ENCODE data around the gene ADAMTS10.
"Not testable (repeated sequence)": the region's sequence is repeated elsewhere in the genome, so short reads cannot be mapped to it uniquely, and the experiment has no call there.

Gene ADAMTS10

DNA sequence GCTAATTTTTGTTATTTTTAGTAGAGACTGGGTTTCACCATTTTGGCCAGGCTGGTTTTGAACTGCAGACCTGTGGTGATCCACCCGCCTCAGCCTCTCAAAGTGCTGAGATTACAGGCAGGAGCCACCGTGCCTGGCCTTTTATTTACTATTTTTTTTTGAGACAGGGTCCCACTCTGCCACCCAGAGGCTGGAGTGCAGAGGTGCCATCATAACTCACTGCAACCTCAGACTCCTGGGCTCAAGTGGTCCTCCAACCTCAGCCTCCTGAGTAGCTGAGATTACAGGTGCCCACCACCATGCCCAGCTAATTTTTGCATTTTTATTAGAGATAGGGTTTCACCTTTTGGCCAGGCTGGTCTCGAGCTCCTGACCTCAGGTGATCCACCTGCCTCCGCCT lies 12.4 kb upstream of the ADAMTS10 start:
- DNase-seq = peak in 1 of 2 experiments; percentile 0

DNA sequence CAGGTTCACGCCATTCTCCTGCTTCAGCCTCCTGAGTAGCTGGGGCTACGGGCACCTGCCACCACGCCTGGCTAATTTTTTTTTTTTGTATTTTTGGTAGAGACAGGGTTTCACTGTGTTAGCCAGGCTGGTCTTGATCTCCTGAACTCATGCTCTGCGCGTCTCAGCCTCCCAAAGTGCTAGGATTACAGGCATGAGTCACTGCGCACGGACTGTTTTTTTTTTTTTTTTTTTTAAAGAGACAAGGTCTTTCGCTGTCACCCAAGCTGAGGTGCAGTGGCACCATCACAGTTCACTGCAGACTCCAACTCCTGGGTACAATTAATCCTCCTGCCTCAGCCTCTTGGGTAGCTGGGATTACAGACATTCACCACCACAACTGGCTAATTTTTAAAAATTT lies 8.2 kb upstream of the ADAMTS10 start:
- DNase-seq = no peak

- no peak for DNase-seq
These were observed 7.5 kb upstream of the ADAMTS10 start for GRCh38 chr19:8617984-8618383.

- not testable (repeated sequence) for DNase-seq
These were observed 6.8 kb upstream of the ADAMTS10 start for GRCh38 chr19:8617325-8617724.

DNA sequence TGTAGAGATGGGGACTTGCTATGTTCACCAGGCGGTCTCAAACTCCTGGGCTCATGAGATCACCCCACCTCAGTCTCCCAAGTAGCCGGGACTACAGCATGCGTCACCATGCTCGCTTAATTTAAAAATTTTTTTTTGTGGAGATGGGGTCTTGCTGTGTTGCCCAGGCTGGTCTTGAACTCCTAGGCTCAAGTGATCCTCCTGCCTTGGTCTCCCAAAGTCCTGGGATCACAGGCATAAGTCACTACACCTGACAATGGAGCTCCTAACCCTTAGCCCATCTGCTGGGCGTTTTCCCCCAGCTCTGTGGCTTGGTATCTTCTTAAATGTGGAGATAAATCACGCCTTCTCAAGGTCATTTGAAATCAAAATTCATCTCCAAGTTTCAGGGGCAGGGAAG lies 6.3 kb upstream of the ADAMTS10 start:
- DNase-seq = no peak

- peak in 1 of 2 experiments; percentile 27 for DNase-seq
These were observed 5.5 kb upstream of the ADAMTS10 start for GRCh38 chr19:8615813-8616596.

- no peak for DNase-seq
These were observed 4.5 kb upstream of the ADAMTS10 start for GRCh38 chr19:8615024-8615423.

GRCh38 chr19:8614455-8614854 lies 3.9 kb upstream of the ADAMTS10 start:
- DNase-seq = no peak

GRCh38 chr19:8612807-8613171 lies 2.3 kb upstream of the ADAMTS10 start:
- DNase-seq = no peak

- no peak for DNase-seq
These were observed 1.6 kb upstream of the ADAMTS10 start for GRCh38 chr19:8611877-8612806.

- DNase-seq = no peak
These were observed 919 bp upstream of the ADAMTS10 start for GRCh38 chr19:8611391-8611876.

DNA sequence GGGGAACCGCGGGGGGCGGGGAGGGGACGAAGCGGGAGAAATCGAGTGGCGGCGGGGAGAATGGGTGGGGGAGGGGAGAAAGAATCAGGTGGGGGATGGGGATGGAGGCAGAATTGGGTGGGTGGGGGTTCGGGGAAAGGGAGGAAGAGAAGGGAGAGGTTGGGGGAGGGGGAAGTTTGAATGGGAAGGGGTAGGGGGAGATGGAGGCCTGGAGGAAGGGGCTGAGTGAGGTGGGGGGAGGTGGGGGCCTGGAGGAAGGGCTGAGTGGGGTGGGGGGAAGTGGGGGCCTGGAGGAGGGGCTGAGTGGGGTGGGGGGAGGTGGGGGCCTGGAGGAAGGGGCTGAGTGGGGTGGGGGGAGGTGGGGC lies 403 bp upstream of the ADAMTS10 start:
- no peak for DNase-seq

DNA sequence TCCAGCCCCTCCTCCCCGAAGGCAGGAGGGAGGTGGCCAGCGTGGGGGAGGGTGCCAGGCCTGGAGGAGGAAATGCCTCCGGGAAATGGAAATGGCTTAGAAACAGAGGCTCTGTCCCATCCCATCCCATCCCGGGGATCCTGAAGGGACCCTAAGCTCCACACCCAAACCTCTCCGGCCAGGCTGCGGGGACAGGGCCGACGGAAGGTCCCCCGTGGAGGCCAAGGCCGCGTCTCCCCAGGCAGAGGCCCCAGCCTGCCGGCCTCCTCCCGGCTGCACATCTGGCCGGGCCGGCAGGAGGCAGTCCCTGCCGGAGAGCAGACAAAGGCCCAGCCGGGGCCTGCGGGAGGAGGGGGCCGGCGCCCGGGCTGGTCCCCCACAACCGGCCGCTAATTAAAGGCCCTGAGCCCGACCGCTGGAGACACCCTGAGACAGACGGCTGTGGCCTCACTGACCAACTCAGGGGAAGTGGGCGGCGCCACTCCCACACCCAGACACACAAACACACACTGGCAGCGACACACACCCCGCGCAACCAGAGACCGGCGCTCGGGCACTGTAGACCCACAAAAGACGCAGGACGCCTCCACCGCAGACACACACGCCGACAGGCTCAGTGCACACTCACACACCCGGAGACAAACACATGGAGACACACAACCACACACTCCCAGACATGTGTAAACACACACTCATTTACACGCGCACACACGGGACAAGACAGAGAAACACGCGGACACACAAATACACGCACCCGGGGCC lies 1.1 kb downstream of the ADAMTS10 start:
- DNase-seq = no peak

DNA sequence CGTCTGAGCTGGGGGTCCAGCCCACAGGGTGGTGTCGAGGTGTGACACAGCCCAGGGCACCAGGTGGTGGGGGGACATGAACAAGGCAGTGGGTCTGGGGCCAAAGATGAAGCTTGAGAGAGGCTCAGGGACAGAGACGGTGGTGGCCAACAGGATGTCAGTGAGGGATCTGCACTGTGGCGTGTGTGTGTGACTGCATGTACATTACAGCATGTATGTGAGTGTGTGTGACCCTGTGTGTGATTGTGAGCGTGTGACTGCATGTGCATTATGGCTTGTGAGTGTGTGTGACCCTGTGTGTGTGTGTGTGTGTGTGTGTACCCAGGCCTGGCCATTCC lies 1.6 kb downstream of the ADAMTS10 start:
- DNase-seq = no peak

DNA sequence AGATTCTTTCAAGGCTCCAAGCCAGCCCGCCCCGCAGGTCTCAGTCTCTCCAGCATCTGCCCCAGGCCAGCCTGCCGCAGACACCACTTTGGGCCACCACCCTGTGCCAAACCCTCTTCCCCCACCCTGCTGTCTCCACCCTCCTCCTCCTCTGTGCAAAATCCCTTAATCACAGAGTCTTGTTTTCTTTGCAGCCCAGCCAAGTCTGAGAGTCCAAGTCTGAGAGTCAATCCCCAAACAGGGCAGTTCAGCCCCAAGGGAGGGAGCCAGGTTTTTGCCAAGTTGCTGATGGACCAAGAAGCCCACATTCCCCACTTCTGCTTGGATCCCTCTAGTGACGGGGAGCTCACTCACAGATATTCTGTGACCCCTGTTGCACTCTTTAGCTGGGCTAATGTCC lies 3.1 kb downstream of the ADAMTS10 start:
- DNase-seq = no peak

DNA sequence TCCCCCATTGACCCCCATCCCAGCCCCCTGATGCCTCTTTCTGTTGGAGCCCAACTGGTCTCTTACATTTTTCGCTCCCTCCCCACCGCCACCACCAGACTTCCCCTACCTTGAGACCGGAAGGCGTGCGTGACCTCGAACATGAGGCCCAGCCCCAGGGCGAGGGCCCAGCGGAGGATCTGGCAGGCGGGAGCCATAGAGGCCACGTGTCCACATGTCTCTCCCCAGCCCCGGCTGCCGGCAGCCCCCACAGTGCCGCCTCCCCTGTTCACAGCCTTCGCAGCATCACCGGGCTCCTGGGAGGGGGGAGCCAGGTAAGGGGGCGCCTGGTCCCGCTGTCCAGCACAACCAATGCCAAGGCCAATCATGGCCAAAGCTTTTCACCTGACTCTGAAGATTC lies 5.0 kb downstream of the ADAMTS10 start:
- DNase-seq = no peak

DNA sequence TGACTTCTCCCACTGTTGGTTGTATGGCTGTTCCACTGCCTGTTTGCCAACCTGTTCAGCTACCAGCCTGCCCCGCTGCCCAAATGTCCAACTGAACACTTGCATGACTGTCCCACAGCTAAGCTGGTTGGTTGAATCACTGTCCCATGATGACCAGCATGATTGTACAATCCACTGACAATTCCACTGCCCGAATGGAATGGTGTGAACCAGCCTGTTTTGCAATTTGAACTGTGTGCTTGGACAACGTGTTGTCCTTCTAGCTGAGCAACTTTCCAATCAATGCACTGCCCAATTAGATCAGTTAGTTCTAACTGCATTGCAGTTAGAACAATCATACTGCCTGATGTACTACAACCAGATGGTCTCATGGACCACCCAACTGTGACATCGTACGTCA lies 8.7 kb downstream of the ADAMTS10 start:
- no peak for DNase-seq

- no peak for DNase-seq
These were observed 9.7 kb downstream of the ADAMTS10 start for GRCh38 chr19:8600816-8601215.

DNA sequence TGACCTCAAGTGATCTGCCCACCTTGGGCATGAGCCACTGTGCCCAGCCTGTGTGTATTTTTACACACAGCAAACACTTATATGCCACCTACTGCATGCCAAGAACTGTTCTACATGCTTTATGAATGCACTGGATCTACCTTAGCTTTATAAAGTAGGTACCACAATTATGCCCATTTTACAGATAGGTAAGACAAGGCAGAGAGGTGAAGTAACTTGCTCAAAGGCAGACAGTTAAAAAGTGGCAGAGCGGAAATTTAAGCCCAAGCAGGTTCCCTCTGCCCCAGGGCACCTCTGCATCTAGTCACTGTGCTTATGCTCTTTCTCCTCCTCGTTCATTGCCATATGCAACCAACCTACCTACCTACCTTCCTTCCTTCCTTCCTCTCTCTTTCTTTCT lies 10.5 kb downstream of the ADAMTS10 start:
- no peak for DNase-seq

- DNase-seq = no peak
These were observed 14.3 kb downstream of the ADAMTS10 start for GRCh38 chr19:8596168-8596567.

GRCh38 chr19:8595651-8596050 lies 14.9 kb downstream of the ADAMTS10 start:
- no peak for DNase-seq

DNA sequence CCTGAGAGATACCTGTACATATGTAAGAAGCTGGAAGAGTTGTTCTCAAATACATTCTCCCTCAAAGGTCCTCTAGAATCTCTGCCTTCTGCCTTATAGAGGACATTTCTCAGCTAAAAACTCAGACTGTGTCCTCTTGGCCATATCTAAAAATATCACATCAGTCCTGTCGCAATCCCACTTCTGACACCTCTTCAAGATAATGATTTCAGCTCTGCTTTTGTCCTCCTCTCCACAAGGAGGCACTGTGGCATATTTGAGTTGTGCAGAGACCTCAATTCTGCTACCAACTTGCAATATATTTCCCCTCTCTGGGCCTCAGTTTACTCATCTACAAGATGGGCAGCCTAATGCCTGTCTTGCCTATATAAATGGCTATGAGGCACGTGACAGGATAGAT lies 16.6 kb downstream of the ADAMTS10 start:
- no peak for DNase-seq

DNA sequence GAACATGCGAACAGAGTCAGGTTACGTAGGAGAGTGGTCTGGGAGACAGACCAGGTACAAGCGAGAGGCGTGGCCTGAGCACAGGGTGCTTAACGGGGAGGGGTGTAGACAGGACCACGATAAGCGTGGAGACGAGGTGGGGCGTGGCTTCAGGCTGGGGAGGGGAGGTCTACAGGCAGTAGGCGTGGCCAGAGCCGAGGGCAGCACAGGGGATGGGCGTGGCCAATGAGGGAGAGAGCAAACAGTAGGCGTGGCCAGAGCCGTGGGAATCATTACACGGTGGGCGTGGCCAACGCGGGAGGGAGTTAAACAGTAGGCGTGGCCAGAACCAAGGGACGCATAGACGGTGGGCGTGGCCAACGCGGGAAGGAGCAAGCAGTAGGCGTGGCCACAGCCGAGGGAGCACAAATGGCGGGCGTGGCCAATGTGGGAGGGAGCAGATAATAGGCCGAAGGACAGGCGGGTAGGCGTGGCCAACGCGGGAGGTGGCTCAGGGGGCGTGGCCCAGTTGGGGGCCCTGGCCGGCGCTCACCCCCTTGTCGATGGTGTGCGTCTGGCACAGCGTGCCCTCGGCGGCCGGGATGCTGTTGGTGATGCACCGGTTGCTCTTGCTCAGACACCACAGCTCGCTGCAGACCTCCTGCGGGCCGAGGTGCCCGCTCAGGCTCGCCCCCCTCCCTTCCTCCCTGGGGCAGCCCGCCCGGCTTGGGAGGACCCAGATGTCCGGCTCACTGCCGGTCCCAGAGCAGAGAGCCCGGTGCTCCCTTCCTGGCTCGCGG lies 18.1 kb downstream of the ADAMTS10 start:
- peak in 1 of 2 experiments; percentile 48 for DNase-seq

Measured in NCI-H526 (cell line).